Thoracic aorta (tissue), 2 donors: ENCODE data around the gene GLB1L3. TPM values are rescaled to one million over a fixed set of nuclear protein-coding genes. Genes with fewer than 3 reads are reported as not detected.

Experiments used
- ATAC-seq: fragments of 150-250 bp; one replicate; pipeline ENCODE4 v1.8.0; 2017; ENCODE audit warnings: low read depth; ENCODE audit not compliant: insufficient number of reproducible peaks, low FRiP score
- DNase-seq: peaks from one replicate; pipeline ENCODE4 v3.0.0-alpha.2; 2020; ENCODE audit warnings: low spot score
- H3K27ac ChIP-seq, 2 donors: fragments of 200-600 bp; sonication (generic); 1 replicate in 1 of 2; 2 replicates in 1 of 2; pipeline ENCODE4 v1.5.1; 2016; ENCODE audit warnings: mild to moderate bottlenecking in 2 of 2, moderate library complexity in 2 of 2
- H3K27me3 ChIP-seq: fragments of 200-600 bp; sonication (generic); replicated peaks from 2 replicates; pipeline ENCODE4 v1.6.0; 2016; ENCODE audit warnings: mild to moderate bottlenecking; ENCODE audit not compliant: insufficient read depth
- H3K36me3 ChIP-seq: fragments of 200-600 bp; sonication (generic); one replicate; pipeline ENCODE4 v1.5.1; 2016
- H3K4me1 ChIP-seq, 2 donors: fragments of 200-600 bp; sonication (generic); 1 replicate in 1 of 2; 2 replicates in 1 of 2; pipeline versions ENCODE4 v1.5.1 to v1.6.0; 2016; ENCODE audit warnings: low read depth in 2 of 2, mild to moderate bottlenecking in 1 of 2; ENCODE audit not compliant: control insufficient read depth in 1 of 2
- H3K4me3 ChIP-seq: fragments of 200-600 bp; sonication (generic); 2 replicates; pipeline ENCODE4 v1.5.1; 2016; ENCODE audit warnings: mild to moderate bottlenecking
- H3K9me3 ChIP-seq: fragments of 200-600 bp; sonication (generic); 2 replicates; pipeline ENCODE4 v1.5.1; 2016
- CTCF ChIP-seq: fragments of 200-600 bp; sonication (generic); IDR thresholded peaks from one replicate; pipeline ENCODE4 v1.5.1; 2019; ENCODE audit warnings: antibody characterized with exemption
- total RNA-seq, 2 donors: library from RNA; depleted of rRNA; stranded (reverse); fragments of >200 nt; gene quantifications; one replicate each; pipeline versions ENCODE4 v1.1.0 to v1.2.3, GENCODE V29; 2016

Gene GLB1L3
- total RNA-seq, 2 donors from 2014 or later: not detected

- no peak overlapping the region for H3K27ac ChIP-seq
- H3K27me3 ChIP-seq: no peaks in the 10 kb centered on the region
- ATAC-seq (no peak), DNase-seq (no peak)
- no peaks in the 10 kb centered on the region for H3K4me1 ChIP-seq
- H3K9me3 ChIP-seq: no peaks in the 10 kb centered on the region
- H3K36me3 ChIP-seq: peaks cover 34% of the 10 kb centered on the region
- no peak for TF ChIP-seq CTCF
- no peak overlapping the region for H3K4me3 ChIP-seq
Measured at GRCh38 chr11:134238956-134239355, 37.2 kb upstream of the GLB1L3 start.

- peaks cover 50% of the 10 kb centered on the region for H3K36me3 ChIP-seq
- H3K9me3 ChIP-seq: no peaks in the 10 kb centered on the region
- no peak for TF ChIP-seq CTCF
- no peak overlapping the region for H3K27ac ChIP-seq
- DNase-seq: no peak
- no peak for ATAC-seq
- no peaks in the 10 kb centered on the region for H3K4me1 ChIP-seq
- no peaks in the 10 kb centered on the region for H3K27me3 ChIP-seq
- H3K4me3 ChIP-seq: no peak overlapping the region
Measured at GRCh38 chr11:134240592-134240991, 35.6 kb upstream of the GLB1L3 start.

GRCh38 chr11:134242376-134242775, 33.8 kb upstream of the GLB1L3 start:
- no peak overlapping the region for H3K4me3 ChIP-seq
- H3K27me3 ChIP-seq: no peaks in the 10 kb centered on the region
- no peak for ATAC-seq
- no peak for DNase-seq
- H3K9me3 ChIP-seq: no peaks in the 10 kb centered on the region
- TF ChIP-seq CTCF: no peak
- peaks cover 58% of the 10 kb centered on the region for H3K36me3 ChIP-seq
- H3K27ac ChIP-seq: no peak overlapping the region
- H3K4me1 ChIP-seq: no peaks in the 10 kb centered on the region

- Histone ChIP-seq H3K27me3 (no peaks in the 10 kb centered on the region), H3K4me3 (no peak overlapping the region), H3K36me3 (peaks cover 70% of the 10 kb centered on the region), H3K27ac (no peak overlapping the region), H3K4me1 (no peaks in the 10 kb centered on the region), H3K9me3 (no peaks in the 10 kb centered on the region)
- TF ChIP-seq CTCF: no peak
- ATAC-seq (no peak), DNase-seq (no peak)
Measured at GRCh38 chr11:134243913-134244312, 32.3 kb upstream of the GLB1L3 start.

GRCh38 chr11:134244593-134244992, 31.6 kb upstream of the GLB1L3 start:
- H3K27ac ChIP-seq: no peak overlapping the region
- no peak overlapping the region for H3K4me3 ChIP-seq
- DNase-seq (no peak), ATAC-seq (no peak)
- no peaks in the 10 kb centered on the region for H3K27me3 ChIP-seq
- peaks cover 70% of the 10 kb centered on the region for H3K36me3 ChIP-seq
- no peaks in the 10 kb centered on the region for H3K9me3 ChIP-seq
- no peaks in the 10 kb centered on the region for H3K4me1 ChIP-seq
- peak; percentile 18 for TF ChIP-seq CTCF
